ENCODE data around the gene FBRS. TPM values are rescaled to one million over a fixed set of nuclear protein-coding genes. Genes with fewer than 3 reads are reported as not detected.

The FBRS gene
- total RNA-seq, 3 donors from 2014 or later = 82.6 to 97.1 (median 85.8) TPM

GRCh38 chr16:30664616-30665109 is 6.4 kb downstream of the FBRS start:
- intact Hi-C loops (cut with DNase I, micrococcal nuclease) = no loop called here
- Histone ChIP-seq H3K36me3 (ENCODE audit: low read depth) (peaks cover 3% of the 10 kb centered on the region), H3K4me1 (ENCODE audit: low read depth) (peaks cover 21% of the 10 kb centered on the region), H3K9me3 (no peaks in the 10 kb centered on the region), H3K4me3 (no peak overlapping the region)
- DNase-seq = no peak
- no peak for ATAC-seq
- no peak for TF ChIP-seq CTCF (IDR thresholded peaks at IDR 0.05)

- DNase-seq = no peak
- H3K4me1 ChIP-seq (ENCODE audit: low read depth) = peaks cover 19% of the 10 kb centered on the region
- H3K4me3 ChIP-seq = no peak overlapping the region
- no peak for TF ChIP-seq CTCF (IDR thresholded peaks at IDR 0.05)
- H3K9me3 ChIP-seq = no peaks in the 10 kb centered on the region
- peaks cover 3% of the 10 kb centered on the region for H3K36me3 ChIP-seq (ENCODE audit: low read depth)
- intact Hi-C loops (cut with DNase I, micrococcal nuclease) = no loop called here
- no peak for ATAC-seq
Observed at GRCh38 chr16:30665155-30665829, 7.1 kb downstream of the FBRS start.

- no peak for TF ChIP-seq CTCF (IDR thresholded peaks at IDR 0.05)
- ATAC-seq = no peak
- Histone ChIP-seq H3K9me3 (no peaks in the 10 kb centered on the region), H3K36me3 (ENCODE audit: low read depth) (peaks cover 3% of the 10 kb centered on the region), H3K4me3 (no peak overlapping the region), H3K4me1 (ENCODE audit: low read depth) (peaks cover 14% of the 10 kb centered on the region)
- intact Hi-C loops (cut with DNase I, micrococcal nuclease) = no loop called here
- no peak for DNase-seq
Observed at GRCh38 chr16:30665830-30666190, 7.6 kb downstream of the FBRS start.

GRCh38 chr16:30666681-30667080 is 8.4 kb downstream of the FBRS start:
- Histone ChIP-seq H3K36me3 (ENCODE audit: low read depth) (peaks cover 3% of the 10 kb centered on the region), H3K4me3 (no peak overlapping the region), H3K4me1 (ENCODE audit: low read depth) (peaks cover 5% of the 10 kb centered on the region), H3K9me3 (no peaks in the 10 kb centered on the region)
- intact Hi-C loops (cut with DNase I, micrococcal nuclease) = no loop called here
- DNase-seq = no peak
- ATAC-seq = no peak
- no peak for TF ChIP-seq CTCF (IDR thresholded peaks at IDR 0.05)

- ATAC-seq (no peak), DNase-seq (no peak)
- no peak for TF ChIP-seq CTCF (IDR thresholded peaks at IDR 0.05)
- no peaks in the 10 kb centered on the region for H3K9me3 ChIP-seq
- H3K36me3 ChIP-seq (ENCODE audit: low read depth) = peaks cover 3% of the 10 kb centered on the region
- no peaks in the 10 kb centered on the region for H3K4me1 ChIP-seq (ENCODE audit: low read depth)
- no peak overlapping the region for H3K4me3 ChIP-seq
- intact Hi-C loops (cut with DNase I, micrococcal nuclease) = no loop called here
Observed at GRCh38 chr16:30667361-30667905, 9.2 kb downstream of the FBRS start.
